ENCODE results near the gene CCDC200.
"Not testable (repeated sequence)": the region's sequence is repeated elsewhere in the genome, so short reads cannot be mapped to it uniquely, and the experiment has no call there.

Gene CCDC200

DNA sequence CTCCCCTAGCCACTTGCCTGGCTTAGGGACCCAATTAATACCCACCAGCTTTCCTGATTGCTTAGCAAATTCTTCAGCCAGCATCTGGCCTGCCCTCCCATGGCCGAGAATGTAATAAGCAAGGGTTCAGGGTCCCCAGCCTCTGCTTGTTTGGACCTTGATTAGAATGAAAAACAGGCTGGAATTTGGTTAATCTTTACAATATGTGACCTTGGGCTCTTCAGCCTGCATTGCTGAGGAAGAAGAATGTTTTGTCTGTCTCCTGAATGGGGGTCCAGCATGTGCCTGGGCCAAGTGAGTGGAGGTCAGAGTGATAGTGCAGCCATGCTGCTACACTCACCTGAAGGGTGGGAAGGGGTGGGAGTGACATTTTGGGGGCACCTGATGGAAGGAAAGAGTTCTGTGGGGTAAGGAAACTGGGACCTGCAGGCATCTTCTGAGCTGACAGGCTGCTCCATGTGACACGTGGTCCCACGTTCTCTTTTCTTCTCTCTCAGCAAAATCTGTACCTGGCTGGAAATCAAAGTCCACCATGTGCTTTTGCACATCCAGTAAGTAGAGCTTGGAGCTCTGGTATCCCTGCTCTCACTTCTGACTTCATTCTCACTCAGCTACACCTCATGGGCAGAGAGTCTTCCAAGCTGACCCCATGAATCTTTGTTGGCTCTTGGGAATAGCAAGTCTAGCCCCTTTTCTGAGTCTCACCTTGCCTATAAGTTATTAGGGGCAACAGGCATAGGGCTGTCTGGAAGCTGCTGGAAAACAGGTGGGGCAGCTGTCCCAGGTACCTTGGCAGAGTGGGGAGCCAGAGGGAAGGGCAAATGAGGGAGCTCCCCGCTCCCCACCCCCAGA lies 11.4 kb downstream of the CCDC200 start:
- no peak for DNase-seq (ENCODE audit: low read depth in 1 of 2, low spot score in 1 of 2)

DNA sequence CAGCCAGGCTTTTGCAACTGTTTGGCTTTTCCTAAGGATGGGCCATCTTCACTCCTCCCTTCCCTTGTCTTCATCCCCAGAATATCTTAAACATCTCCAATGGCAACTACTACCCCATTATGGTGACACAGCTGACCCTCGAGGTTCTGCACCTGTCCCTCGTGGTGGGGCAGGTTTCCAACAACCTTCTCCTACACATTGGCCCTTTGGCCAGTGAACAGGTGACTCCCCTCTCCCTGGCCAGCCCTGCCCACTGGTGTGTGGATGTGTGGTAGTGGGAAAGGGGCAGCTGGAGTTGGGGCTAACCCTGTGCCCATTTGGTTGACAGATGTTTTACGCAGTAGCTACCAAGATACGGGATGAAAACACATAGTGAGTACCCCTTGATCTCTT lies 12.1 kb downstream of the CCDC200 start:
- DNase-seq (ENCODE audit: low read depth in 1 of 2, low spot score in 1 of 2), result no peak

GRCh38 chr17:43215341-43215740 lies 13.1 kb downstream of the CCDC200 start:
- no peak for DNase-seq (ENCODE audit: low read depth in 1 of 2, low spot score in 1 of 2)

- no peak for DNase-seq (ENCODE audit: low read depth in 1 of 2, low spot score in 1 of 2)
These were observed 14.9 kb downstream of the CCDC200 start for GRCh38 chr17:43213545-43213944.

DNA sequence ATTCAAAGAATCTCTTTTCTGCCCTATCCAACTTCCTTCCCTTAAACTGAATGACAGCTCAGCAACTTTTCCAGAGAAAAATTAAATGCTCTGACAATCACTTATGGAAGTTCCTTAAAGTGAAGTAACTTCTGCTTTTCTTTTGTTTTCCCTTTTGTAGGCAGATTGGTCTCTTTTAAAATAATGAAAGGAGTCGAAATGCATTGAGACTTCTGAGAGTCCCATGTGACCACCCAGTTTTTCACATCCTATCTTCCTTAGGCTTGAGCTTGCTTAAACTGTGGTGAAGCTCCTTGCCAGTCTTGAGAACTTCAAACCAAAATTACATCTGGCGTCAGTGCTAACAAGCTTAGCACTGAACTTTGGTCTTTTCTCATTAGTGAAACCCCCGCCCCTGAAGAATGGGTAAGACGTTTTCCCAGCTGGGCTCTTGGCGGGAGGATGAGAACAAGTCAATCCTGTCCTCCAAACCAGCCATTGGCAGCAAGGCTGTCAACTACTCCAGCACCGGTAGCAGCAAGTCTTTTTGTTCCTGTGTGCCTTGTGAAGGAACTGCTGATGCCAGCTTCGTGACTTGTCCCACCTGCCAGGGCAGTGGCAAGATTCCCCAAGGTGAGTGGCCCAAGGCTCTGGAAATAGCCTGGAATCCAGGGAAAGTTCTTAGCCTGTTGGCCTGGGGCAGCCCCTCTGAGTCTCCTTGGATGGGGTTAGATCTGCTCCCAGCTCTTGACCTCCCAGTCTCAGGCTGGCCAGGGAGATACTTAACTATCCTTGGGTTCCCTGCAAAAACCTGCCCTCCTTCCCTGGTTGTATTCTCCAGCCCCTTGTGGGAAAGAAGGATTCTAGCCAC lies 15.6 kb downstream of the CCDC200 start:
- no peak for DNase-seq (ENCODE audit: low read depth in 1 of 2, low spot score in 1 of 2)

DNA sequence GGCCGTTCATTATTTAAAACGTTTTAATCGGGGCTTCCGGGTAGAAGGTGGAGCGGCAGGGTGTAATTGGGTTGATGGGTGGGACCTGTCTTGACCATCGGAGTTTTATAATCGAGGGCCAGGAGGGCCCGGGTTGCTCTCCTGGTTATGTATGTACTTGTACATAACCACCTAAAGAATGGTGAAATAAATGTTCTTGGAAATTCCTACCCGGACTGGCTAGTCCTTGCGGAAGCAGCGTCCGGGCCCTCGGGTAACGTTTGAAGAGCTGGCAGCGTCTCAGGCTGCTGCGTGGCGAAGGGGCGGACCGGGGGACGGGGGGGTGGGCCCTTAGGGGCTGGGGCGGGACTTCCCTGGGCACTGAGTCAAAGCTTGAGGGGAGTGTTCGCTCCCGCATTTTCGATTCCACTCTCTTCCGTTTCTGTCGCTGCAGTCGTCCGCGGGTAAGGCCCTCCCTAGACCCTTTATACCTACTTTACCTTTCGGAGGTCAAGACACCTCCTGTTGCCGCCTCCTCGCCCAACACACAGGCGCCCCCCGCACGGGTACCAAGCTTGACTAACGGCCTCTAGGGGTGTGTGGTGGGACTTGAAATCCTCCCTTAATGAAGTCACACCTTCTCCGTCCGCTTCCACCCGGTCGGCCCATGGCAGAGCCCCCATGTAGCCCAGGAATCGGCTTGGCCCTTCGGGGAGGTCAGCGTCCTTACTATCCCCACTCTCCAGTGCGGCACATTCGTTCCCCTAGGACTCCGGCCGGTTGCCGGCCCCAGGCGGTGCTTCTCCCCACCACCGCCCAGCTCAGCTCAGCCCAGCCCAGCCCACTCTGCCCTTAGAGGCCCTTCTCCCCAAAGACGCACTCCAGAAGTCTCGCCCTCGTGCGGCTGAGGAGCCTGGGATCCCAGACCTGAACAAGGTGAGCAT lies 16.7 kb downstream of the CCDC200 start, which contains the start of gene TMEM106A:
Gene TMEM106A, plus strand, starts transcription at position 396 of the 923 bp plus-strand sequence. CDS start 1,167 bp downstream, outside the sequence.
- peak; percentile 58 to 67 for DNase-seq (ENCODE audit: low read depth in 1 of 2, low spot score in 1 of 2)

- DNase-seq (ENCODE audit: low read depth in 1 of 2, low spot score in 1 of 2), result no peak
These were observed 17.3 kb downstream of the CCDC200 start for GRCh38 chr17:43211123-43211479.

- DNase-seq (ENCODE audit: low read depth in 1 of 2, low spot score in 1 of 2), result no peak
These were observed 17.8 kb downstream of the CCDC200 start for GRCh38 chr17:43210576-43210975.

DNA sequence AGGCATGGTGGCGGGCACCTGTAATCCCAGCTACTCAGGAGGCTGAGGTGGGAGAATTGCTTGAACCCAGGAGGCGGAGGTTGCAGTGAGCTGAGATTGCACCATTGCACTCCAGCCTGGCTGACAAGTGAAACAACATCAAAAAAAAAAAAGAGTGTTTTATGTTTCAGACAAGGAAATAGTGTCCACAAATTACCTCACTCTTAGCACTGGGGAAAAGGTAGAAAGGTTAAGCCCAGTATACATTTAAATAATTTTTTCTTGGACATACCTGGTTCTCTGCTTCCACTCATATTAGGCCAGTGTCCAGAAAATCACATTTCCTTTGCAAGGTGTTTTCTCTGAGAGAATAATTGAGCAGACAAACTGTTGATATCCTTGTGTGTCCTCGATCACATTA lies 25.4 kb downstream of the CCDC200 start:
- DNase-seq (ENCODE audit: low read depth in 1 of 2, low spot score in 1 of 2), result not testable (repeated sequence)

DNA sequence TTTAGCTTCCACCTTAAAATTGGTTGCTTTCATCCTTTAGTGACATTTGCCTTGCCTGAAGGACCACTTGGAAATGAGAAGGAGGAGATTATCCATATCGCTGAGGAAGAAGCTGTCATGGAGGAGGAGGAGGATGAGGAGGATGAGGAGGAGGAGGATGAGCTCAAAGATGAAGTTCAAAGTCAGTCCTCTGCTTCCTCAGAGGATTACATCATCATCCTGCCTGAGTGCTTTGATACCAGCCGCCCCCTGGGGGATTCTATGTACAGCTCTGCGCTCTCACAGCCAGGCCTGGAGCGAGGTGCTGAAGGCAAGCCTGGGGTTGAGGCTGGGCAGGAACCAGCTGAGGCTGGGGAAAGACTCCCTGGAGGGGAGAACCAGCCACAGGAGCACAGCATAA lies 28.3 kb downstream of the CCDC200 start:
- DNase-seq (ENCODE audit: low read depth in 1 of 2, low spot score in 1 of 2), result no peak

- DNase-seq (ENCODE audit: low read depth in 1 of 2, low spot score in 1 of 2), result no peak
These were observed 28.8 kb downstream of the CCDC200 start for GRCh38 chr17:43199633-43200032.

GRCh38 chr17:43193251-43193650 lies 35.2 kb downstream of the CCDC200 start:
- no peak for DNase-seq (ENCODE audit: low read depth in 1 of 2, low spot score in 1 of 2)

GRCh38 chr17:43186656-43187055 lies 41.8 kb downstream of the CCDC200 start:
- not testable (repeated sequence) for DNase-seq (ENCODE audit: low read depth in 1 of 2, low spot score in 1 of 2)

- DNase-seq (ENCODE audit: low read depth in 1 of 2, low spot score in 1 of 2), result no peak
These were observed 44.5 kb downstream of the CCDC200 start for GRCh38 chr17:43183921-43184320.

DNA sequence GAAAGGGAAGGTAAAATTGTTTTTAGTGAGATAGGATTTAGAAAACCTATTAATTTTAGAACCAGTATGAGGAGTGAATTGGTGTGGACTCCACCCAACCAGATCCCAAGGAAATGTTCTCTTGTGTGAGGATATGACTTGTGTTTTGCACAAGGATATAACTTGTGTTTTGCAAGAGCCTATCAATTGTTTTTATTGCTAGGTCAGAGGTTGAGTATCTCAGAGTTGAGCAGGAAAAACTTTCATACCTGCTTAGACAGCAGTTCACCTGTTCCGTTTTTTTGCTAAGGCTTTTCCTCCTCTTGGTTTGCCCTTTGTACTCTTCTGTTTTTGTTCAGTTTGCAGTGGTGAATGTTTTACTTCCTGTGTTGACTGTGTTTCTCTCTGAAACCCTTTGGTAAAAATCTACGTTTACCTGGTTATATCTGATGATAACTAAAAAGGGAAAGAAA lies 52.3 kb downstream of the CCDC200 start:
- DNase-seq (ENCODE audit: low read depth in 1 of 2, low spot score in 1 of 2), result no peak

DNA sequence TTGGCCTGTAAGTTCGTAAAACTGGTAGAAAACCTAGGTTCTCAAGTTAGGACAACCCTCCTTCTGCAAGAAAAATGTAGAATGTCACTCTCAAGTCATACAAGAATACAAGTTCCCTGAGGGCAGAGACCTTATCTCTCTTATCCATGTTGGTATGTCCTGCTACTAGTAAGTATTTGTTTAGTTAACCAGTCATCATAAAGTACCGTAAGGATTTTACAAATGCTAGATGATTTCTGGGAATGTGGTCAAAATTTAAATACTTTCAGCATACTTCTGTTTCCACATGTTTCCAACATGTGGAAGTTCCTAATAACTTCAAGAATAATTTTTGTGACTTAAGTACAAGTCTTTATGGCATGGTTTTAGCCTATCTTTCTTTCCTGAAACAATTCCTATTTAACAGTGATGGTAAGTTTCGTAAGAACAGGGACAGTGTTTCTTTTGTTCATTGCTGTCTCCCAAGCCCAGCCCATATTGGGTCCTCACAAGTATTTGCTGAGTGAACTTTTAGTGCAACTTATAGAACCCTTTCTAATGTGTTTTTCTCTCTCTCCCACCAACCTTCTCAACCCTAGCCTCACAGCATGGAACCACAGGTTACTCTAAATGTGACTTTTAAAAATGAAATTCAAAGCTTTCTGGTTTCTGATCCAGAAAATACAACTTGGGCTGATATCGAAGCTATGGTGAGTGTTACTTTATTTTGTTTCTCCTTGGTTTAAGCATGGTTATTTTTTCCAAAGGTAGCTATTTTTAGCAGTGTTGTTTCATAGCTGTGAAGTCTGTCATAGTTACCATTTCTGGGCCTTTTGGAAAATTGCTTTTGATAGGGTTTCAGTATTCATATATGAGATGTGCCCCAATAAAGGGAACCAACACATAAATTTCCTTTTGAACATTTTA lies 53.0 kb downstream of the CCDC200 start:
- DNase-seq (ENCODE audit: low read depth in 1 of 2, low spot score in 1 of 2), result no peak

- DNase-seq (ENCODE audit: low read depth in 1 of 2, low spot score in 1 of 2), result no peak
These were observed 56.6 kb downstream of the CCDC200 start for GRCh38 chr17:43171586-43172487.

Data from activated CD4-positive, alpha-beta T cell treated with anti-CD3 and anti-CD28 coated beads, Interleukin-2, amount 50 U/mL, for 24 hours (primary cell).